HG02759 (cell line): ENCODE results near the gene CDH23.

Experiments used
- ATAC-seq: cut with Tn5 transposase; IDR thresholded peaks from one replicate; pipeline ENCODE4 v1.9.1; 2021; ENCODE audit warnings: mild to moderate bottlenecking, moderate library complexity; ENCODE audit not compliant: unreplicated experiment

The CDH23 gene

DNA sequence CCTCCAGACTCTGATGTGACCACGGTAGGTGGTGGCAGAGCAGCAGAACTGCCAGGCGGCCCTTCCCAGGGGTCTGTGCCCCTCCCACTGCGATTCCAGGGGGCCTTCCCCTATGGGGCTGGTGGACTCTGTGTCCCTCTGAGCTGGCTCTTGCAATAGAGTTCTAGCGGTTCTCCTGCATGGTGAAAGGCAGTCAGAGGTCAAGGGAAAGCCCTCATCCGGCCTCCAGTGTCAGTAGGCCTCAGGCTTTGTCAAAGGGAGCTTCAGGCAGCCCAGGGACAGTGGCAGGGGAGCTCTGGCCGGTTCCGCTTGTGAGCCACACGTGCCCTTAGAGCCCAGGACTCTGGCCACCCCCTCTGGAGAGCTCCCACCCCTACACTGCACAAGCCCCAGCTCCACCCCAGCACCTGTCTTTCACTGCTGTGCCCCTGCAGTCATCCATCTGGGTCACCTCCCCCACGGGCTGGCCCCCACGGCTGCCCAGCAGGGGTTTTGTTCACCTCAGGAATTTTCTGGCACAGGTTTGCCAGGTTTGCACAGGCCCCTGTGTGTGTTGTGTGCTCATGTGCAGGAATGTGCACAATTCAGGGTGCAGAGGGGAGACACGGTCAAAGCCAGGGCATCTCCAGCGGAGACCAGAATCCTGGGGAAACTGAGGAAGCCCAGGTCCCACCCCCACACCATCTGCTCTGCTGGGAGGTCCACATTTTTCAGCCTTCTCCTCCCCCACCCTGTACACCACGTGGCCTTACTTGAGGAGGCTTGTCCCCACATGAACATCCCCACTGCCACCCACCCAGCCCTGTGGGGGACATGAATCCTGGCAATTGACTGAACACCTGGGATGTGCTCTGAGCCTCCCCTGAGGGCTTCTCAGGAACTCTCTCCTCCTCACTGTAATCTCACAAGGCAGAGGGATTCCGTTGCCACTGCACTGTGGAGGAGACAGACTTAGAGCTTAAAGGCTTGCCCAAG lies 299.1 kb downstream of the CDH23 start:
- no peak for ATAC-seq

DNA sequence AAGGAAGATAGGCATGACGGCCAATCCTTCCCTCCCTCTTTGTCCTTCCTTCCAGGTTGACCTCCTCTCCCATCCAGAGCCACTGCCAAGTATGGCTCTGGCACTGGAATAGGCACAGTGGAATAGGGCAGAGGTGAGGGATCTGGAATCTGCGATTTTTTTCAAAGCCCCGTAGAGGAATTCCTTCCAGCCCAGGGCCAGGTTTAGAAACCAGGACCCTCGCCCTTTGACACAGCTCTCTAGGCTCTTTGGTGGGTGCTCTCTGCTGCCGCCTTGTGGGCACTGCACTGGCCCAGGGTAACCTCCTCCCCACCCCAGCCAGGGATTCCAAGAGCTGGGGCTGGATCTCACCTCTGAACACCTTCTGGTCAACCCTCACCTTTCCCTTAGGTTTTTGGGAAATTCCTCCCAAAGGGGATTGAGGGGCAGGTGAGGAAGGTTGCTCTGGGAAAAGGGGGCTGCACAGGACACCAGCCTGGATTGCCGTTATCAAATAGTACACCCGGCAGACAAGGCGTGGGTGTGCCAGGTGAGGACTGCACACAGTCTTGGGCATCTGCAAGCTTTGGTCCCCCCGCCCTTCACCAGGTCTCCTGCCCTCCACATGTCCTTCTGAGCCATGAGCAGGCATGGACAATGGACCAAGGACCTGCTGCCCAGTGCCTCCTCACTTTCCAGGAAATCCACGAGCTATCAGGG lies 300.1 kb downstream of the CDH23 start:
- no peak for ATAC-seq

DNA sequence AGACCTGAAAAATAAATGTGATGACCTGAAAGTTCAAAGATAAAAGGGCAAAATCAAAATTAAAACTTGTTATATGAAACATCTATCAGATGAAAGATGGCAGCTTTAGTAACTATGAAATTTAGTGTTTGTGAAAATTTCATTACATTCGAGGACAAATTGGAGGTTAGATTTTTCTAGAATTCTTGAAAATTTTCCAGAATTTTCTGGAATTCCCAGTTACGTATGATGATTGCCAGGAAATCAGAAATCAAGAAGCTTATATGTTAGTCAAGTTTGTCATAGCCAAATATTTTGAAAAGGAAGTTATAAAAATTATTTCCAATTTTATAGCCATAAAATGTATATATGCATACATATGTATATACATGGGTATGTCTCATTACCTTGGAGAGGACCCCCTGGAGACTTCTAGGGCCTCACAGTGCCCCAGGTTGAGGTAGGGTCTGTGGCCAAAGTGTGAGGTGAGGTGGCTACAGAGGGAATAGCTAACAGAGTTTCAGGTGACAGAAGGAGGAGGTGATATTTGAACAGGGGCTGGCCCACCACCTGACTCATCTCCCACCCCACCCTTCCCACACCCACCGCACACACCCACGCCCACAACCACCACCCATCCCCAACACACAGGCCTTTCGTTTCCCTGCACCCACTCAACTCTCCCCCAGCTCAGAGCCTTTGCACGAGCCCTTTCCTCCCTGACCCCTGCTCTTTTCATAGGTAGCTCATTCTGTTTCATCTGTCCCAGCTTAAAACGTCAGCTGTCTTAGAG lies 301.4 kb downstream of the CDH23 start:
- no peak for ATAC-seq

DNA sequence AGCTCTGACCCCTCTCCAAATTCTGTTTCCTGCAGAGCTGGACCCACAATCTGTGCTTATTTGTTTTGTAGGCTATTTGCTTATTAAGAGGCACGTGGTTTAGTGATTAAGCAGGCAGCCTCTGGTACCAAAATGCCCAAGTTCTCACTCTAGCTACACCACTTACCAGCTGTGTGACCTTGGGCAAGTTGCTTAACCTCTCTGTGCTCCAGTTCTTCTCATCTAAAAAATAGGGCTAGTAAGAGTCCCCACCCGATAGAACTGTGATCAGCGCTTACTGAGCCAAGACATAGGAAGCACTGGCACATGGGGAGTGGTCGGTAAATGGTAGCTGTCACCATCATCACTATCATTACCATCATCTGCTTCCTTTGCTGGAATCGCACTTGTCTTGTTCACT lies 302.0 kb downstream of the CDH23 start:
- ATAC-seq = no peak

DNA sequence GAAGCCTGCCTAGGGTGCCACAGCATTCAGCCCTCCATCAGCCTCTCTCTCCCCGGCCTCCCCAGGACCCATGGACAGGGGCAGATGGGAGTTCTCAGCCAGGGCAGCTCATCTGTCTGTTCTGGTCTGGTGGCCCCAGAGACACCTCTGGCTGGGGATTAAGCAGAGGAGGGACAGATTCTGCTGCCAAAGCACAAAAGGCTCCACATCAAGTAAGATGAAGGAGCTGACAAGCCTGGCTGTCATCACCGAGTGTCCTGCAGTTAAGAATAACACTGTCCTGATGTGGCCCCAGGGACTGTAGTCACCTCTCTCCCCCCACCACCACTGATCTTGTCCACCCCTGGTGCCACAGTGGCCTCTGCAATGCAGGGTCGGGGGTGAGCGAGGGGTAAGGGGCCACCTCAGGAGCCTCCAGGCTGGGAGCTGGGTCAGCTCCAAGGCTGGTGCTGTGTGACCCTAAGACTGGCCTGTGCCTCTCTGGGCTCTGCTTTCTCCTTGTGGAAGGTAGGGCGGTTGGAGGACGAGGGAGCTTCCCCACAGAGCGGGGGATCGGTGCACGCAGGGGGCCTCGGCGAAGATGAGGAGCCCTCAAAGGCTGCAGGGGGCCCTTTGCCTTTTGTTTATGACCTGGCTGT lies 304.1 kb downstream of the CDH23 start:
- ATAC-seq = no peak

DNA sequence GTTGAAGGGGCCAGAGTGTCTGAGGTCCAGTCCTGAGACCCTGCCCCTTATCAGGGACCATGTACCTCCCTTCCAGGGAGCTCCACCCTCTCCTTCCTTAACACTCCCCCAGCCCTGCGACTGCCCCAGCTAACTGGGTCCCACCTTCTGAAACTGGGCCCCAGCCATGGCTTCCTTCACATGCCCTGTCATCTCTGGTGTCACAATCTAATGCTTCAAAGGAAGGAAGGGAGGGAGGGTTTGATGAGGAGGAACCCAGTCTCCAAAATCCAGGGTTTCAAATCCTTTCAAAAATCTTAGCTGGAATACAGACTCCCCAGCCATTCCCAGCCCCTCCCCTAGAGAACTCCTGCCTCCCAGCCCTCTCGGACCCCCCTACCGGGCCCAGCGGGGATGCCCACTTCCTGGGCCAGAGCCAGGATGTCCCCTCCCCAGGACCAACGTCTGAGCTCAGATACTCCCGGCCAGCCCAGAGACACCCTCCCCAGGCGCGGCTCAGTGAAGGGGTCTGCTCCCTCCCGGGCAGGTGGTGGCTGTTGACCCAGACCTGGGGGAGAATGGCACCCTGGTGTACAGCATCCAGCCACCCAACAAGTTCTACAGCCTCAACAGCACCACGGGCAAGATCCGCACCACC lies 304.9 kb downstream of the CDH23 start:
- no peak for ATAC-seq

DNA sequence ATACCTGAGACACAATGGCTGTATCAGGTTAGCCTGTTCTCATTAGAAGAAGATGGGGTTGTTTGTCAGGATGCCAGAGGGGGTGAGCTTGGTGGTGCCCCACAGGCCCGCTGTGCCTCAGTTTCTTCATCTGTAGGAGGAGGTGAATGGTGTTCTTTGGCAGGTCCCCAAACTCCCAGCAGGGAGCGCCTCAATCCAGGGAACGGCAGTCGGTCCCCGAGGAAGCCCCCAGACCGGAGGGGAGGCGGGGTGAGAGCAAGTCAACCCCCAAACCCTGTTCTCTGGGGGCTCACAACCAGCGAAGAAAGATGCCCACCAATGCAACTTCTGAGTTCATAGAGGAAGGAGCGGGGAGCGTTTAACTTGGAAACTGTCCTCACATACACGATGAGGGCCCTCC lies 306.9 kb downstream of the CDH23 start:
- ATAC-seq = no peak

DNA sequence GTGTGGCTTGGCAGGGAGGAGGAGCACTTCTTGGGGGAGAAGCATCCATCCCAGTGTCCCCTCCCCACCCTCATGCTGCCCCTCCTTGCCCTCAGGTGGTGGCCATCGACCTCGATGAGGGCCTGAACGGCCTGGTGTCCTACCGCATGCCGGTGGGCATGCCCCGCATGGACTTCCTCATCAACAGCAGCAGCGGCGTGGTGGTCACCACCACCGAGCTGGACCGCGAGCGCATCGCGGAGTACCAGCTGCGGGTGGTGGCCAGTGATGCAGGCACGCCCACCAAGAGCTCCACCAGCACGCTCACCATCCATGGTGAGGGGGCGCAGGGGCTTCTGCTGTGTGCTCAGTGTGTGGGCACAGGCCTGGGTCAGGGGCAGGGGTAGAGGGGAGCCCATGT lies 308.1 kb downstream of the CDH23 start:
- no peak for ATAC-seq

DNA sequence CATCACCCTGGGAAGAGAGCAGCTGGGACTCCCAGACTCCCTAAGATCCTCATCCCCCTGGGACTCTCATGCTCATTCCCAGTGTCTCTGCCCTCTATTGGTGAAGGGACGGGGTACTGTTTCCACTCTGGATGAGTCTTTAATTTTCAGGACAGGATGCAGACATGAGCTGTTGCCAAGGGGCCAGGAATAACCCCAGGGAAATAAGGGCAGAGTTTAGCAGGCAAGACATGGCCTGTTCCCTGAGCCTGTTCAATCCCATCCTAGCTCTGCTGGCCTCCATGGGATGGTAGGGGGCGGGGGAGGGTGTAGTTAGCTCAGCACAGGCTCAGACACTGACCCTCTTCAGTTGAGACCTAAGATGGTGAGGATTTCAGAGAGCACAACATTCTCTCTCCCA lies 308.9 kb downstream of the CDH23 start:
- ATAC-seq = no peak

DNA sequence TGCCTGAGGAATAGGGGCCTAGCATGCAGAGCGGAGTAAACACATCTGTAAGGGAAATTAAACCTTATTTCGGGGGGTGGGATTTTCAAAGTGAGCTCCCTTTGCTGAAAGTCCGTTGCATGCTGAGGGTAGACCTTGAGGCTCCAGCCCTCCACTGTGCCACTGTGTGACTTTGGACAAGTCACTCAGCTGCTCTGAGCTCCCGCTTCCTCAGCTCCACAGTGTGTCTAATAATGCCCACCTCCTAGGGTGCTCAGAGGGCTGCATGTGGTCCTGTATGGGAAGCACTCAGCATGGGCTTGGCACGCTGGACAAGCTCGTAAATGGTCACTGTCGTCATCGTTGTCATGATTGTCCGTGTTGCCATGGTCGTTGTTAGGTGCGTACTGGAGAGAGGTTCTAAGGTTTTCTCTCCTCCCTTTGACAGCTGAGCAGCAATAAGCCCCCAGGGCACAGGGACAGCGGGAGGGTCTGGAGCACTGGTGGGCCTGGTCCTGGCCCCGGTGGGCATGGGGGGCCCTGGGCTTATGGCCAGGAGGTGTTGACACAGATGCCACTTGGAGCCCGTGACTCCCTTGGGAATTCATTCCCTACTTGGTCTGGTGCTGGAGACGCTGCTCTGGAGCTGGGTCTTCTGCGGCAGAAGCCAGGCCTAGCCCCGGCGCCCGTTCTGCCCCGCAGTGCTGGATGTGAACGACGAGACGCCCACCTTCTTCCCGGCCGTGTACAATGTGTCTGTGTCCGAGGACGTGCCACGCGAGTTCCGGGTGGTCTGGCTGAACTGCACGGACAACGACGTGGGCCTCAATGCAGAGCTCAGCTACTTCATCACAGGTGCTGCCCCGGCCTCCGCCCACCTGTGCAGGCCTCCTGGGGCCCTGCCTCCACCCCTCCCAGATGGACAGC lies 309.7 kb downstream of the CDH23 start:
- ATAC-seq = no peak

DNA sequence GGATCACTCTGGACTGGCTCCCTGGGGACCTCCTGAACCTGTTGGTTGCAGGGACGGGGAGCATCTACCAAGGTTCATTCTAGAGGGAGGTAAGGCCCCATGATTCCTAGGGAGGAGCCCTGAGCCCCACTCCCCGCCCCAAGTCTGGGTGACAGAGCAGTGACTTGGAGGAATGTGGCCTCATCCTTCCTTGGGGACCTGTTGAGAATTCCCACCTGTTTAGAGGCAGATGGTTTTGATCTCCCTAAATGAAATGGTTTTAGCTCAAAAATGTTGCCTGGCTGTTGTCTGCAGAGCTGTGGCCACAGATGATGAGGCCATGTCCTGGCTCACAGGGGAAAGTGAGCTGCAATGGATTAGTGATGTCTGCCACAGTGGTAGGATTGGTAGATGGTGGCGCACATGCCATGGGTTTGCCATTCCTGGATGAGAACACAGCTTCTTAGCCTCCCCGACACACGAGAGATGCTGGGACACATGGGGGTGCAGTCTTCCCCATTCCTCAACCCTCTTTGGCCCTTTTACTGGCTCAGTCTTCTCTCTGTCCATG lies 310.6 kb downstream of the CDH23 start:
- ATAC-seq = no peak

DNA sequence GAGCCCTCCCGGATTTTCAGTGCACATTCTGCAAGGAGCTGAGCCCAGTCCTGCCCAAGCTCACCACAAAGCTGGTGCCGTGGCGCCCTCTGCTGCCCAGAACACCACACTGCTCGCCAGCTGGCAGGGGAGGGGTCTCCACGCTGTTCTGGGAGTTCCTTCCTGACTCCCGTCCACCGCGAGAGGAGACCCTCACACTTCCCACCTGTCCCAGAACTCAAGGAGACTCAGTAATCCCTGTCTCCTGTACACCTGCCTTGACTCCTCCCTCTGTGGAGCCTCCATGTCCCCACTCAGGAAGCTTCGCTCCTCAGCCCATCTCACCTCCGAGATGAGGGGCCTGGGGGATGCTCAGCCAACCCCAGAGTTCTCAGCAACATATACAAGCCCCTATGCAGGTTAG lies 311.6 kb downstream of the CDH23 start:
- no peak for ATAC-seq

DNA sequence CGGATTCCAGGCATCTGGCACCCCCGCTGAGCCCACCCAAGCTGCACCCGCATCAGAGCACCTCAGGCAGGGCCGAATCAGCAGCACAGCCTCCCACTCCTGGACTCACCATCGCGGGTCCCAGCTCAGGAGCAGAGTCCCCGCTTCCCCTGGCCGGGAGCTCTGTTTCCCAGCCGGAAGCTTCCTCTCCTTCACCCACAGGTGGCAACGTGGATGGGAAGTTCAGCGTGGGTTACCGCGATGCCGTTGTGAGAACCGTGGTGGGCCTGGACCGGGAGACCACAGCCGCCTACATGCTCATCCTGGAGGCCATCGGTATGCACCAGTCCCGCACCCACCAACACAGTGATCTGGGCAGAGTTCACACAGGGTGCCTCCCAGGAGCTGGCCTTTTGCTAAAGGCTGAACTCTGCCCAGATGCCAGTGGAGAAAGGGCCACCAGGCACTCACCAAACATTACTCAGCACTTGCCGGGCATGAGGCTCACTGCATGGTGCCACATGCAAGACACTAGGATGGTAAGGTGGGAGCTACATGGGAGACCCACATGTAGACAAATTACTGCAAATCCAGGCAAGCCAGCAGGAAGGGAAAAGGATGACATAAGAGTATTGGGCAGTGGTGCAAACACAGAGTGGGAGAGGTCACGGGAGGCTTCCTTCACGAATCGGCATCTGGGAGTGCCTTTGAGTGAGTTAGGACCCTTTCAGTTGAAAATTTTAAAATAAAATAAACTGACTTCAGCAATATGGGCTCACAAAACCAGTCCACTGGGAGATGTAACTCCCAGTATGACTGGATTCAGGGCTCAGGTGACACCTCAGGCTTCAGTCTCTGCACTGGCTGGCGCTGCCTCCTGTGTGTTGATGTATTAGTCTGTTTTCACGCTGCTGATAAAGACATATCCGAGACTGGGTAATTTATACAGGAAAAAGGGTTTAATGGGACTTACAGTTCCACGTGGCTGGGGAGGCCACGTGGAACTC lies 312.5 kb downstream of the CDH23 start:
- no peak for ATAC-seq

DNA sequence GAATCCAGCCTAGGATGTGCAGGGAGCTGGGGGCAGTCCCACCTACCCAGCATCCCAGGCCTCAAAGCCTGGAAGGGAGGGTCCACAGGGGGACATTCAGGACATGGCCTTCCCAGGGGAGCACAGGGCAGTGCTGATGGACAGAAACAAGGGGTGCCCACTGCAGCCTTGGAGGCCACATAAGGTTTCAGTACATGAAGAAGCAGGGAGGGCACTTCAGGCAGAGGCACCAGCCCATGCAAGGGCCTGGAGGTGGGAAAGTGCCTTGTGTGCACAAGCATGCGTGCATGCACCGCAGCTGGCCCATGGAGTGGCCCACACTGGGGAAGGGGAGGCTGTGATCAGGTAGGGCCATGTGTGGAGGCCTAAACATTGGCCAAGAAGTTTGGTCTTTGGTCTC lies 313.8 kb downstream of the CDH23 start:
- no peak for ATAC-seq

DNA sequence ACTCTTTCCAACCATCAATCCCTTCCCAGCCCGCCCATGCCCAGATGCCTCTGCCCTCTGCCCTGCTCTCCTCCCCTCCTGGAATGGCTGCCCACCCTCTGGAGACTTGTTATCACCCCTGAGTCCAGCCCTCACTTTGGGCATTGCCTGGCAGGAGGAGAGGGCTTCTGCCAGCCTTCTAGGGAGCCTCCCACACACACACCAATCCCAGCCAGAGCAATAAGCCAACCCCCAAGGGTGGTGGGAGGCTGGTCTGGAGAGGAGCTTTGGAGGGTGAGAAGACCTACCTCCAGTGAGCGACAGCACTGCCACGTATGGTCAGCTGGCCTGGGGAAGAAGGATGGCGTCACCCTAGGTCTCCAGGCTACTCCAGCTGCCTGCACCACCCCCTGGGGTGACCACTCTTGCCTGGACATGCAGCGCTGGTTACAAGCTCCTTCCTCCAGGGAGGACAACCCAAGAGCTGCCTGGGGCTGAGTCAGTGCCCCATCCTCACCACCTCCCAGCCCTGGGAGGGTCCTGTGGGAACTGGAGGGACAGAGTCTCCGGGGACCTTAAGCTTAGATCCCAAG lies 314.4 kb downstream of the CDH23 start:
- ATAC-seq = no peak

DNA sequence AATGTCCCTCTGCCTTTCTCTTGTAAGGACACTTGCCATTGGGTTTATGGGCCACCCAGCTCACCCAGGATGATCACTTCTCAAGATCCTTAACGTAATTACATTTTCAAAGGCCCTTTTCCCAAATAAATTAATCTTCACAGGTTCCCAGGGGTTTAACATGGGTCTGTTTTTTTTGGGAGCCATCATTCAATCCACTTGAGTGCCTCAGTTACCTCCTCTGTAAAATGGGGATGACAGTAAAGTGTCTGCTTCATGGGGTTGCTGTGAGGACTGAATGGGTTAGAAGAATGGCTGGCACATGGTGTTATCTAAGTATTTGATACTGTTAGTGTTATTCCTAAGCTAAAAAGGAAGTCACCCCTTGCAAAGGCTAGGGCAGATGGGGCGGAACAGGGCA lies 315.4 kb downstream of the CDH23 start:
- no peak for ATAC-seq

DNA sequence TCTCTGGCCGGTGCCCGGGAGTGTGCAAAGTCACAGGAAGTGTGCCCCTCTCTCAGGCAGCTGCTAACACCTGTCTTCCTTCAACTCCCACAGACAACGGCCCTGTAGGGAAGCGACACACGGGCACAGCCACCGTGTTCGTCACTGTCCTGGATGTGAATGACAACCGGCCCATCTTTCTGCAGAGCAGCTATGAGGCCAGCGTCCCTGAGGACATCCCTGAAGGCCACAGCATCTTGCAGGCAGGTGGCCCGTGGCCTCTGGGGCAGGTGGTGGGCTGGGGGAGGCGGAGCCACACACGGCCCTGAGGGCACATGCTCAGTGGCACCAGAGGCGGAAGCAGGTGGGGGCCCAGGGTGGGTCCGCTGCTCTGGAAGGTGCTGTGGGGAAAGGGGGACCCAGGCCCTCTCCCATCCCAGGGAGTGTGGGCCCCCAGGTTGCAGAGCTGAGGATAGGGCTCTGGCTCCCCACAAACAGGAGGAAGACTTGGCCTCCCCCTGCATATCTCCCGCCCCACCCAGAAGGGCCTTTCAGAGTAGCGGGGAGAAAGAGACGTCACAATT lies 315.9 kb downstream of the CDH23 start:
- ATAC-seq = no peak
